Fibroblast of lung (primary cell): Measurements from ENCODE around the gene KCNE5. TPM values are rescaled to one million over a fixed set of nuclear protein-coding genes. Genes with fewer than 3 reads are reported as not detected.

Experiments
- DNase-seq, 2 donors: peaks; one replicate each; pipeline versions ENCODE4 v3.0.0 to v3.0.0-alpha.2; 2010; ENCODE audit warnings: low read depth in 2 of 2
- H2AFZ ChIP-seq: 2 replicates; pipeline ENCODE4 v1.5.1; 2012; ENCODE audit warnings: low read length, control low read depth, inconsistent platforms
- H3K27ac ChIP-seq: 2 replicates; pipeline ENCODE4 v1.5.1; 2011; ENCODE audit warnings: low read length, control low read depth; ENCODE audit not compliant: insufficient read depth
- H3K27me3 ChIP-seq: 2 replicates; pipeline ENCODE4 v1.5.1; 2011; ENCODE audit warnings: mild to moderate bottlenecking, low read length; ENCODE audit not compliant: control insufficient read depth, insufficient read depth
- H3K36me3 ChIP-seq: 2 replicates; pipeline ENCODE4 v1.5.1; 2011; ENCODE audit warnings: low read length; ENCODE audit not compliant: control insufficient read depth, insufficient read depth
- H3K4me1 ChIP-seq: 2 replicates; pipeline ENCODE4 v1.5.1; 2011; ENCODE audit warnings: low read length; ENCODE audit not compliant: control insufficient read depth, insufficient read depth; ENCODE audit errors: extremely low read depth
- H3K4me2 ChIP-seq: 2 replicates; pipeline ENCODE4 v1.5.1; 2011; ENCODE audit warnings: low read length, control low read depth; ENCODE audit not compliant: insufficient read depth; ENCODE audit errors: extremely low read depth
- H3K4me3 ChIP-seq, 4 experiments: fragments of 200-600 bp in 1 of 4; sonication (generic) in 1 of 4; replicated peaks in 1 of 4; 2 replicates each; pipeline ENCODE4 v1.5.1; 2011 to 2016; ENCODE audit warnings: low read length in 4 of 4, low read depth in 3 of 4, mild to moderate bottlenecking in 3 of 4, control low read depth in 2 of 4, inconsistent platforms in 1 of 4, mixed read lengths in 1 of 4; ENCODE audit not compliant: insufficient read depth in 1 of 4; ENCODE audit errors: control extremely low read depth in 1 of 4
- H3K79me2 ChIP-seq: 2 replicates; pipeline ENCODE4 v1.5.1; 2012; ENCODE audit warnings: mild to moderate bottlenecking, low read length, inconsistent platforms; ENCODE audit not compliant: control insufficient read depth, insufficient read depth
- H3K9ac ChIP-seq: 2 replicates; pipeline ENCODE4 v1.5.1; 2011; ENCODE audit warnings: mild to moderate bottlenecking, low read length, control low read depth; ENCODE audit not compliant: insufficient read depth
- H3K9me3 ChIP-seq: 2 replicates; pipeline ENCODE4 v1.5.1; 2012; ENCODE audit warnings: low read depth, low read length; ENCODE audit not compliant: control insufficient read depth, insufficient read depth
- H4K20me1 ChIP-seq: 2 replicates; pipeline ENCODE4 v1.5.1; 2011; ENCODE audit warnings: low read length; ENCODE audit not compliant: control insufficient read depth, insufficient read depth; ENCODE audit errors: extremely low read depth
- EZH2 ChIP-seq: IDR thresholded peaks from 2 replicates; pipeline ENCODE4 v1.5.1; 2012; ENCODE audit warnings: low read length, control low read depth, mild to moderate bottlenecking; ENCODE audit errors: missing control alignments
- polyA plus RNA-seq, 2 donors: library from polyadenylated mRNA; depleted of rRNA in 1 of 2; stranded (reverse) in 1 of 2; unstranded in 1 of 2; fragments of >200 nt; gene quantifications; 2 replicates each; pipeline ENCODE4 v1.2.1, GENCODE V29; 2011 to 2012; ENCODE audit warnings: missing spikeins in 1 of 2
- total RNA-seq: library from RNA; depleted of rRNA; stranded (reverse); fragments of >200 nt; gene quantifications from 2 replicates; pipeline ENCODE4 v1.2.1, GENCODE V29; 2014
- TF ChIP-seq, protein P1 (sequence below), 2 donors: IDR thresholded peaks in 1 of 2; conservative IDR thresholded peaks in 1 of 2; 1 replicate in 1 of 2; 2 replicates in 1 of 2; pipeline ENCODE4 v1.5.1; 2011 to 2012; ENCODE audit warnings: low read length in 2 of 2, control low read depth in 1 of 2, inconsistent platforms in 1 of 2, low read depth in 1 of 2, mild to moderate bottlenecking in 1 of 2

Gene KCNE5
- total and polyA plus RNA-seq, 2 donors (not counting 1 experiment from before 2014, with no cell fraction given): 0.12 to 1.2 TPM

DNA sequence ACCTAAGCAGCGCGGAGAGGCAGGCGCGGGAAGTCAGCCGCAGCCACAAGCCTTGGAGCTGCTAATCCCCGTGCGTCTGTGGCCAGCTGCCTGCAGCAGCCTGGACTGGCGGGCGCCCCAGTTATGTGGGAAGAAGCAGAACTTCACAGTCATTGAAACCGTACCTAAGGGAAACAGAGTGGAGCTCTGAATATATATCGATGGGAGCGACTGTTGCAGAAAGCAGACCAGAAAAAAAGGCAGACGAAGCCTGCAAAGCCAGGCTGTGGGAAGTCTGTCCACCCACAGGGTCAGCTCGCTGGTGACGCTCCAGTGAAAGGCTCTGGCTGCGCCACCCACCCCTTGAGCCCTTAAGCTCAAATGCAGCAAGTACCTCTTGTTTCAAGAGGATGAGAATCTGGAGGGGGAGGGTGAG lies 24.7 kb downstream of the KCNE5 start:
- peak; percentile 1 to 43 for DNase-seq
- no peaks in the 10 kb centered on the region for H3K79me2 ChIP-seq
- no peaks in the 10 kb centered on the region for H4K20me1 ChIP-seq
- TF ChIP-seq EZH2: no peak
- TF ChIP-seq, protein P1, sequence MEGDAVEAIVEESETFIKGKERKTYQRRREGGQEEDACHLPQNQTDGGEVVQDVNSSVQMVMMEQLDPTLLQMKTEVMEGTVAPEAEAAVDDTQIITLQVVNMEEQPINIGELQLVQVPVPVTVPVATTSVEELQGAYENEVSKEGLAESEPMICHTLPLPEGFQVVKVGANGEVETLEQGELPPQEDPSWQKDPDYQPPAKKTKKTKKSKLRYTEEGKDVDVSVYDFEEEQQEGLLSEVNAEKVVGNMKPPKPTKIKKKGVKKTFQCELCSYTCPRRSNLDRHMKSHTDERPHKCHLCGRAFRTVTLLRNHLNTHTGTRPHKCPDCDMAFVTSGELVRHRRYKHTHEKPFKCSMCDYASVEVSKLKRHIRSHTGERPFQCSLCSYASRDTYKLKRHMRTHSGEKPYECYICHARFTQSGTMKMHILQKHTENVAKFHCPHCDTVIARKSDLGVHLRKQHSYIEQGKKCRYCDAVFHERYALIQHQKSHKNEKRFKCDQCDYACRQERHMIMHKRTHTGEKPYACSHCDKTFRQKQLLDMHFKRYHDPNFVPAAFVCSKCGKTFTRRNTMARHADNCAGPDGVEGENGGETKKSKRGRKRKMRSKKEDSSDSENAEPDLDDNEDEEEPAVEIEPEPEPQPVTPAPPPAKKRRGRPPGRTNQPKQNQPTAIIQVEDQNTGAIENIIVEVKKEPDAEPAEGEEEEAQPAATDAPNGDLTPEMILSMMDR (conservative IDR thresholded peaks at IDR 0.05 in 1 of 2, IDR thresholded peaks at IDR 0.05 in 1 of 2; ENCODE audit: low read depth in 1 of 2, low read length in 2 of 2): no peak
- no peaks in the 10 kb centered on the region for H3K36me3 ChIP-seq
- no peak overlapping the region for H2AFZ ChIP-seq
- H3K4me2 ChIP-seq: no peak overlapping the region
- no peak overlapping the region for H3K9ac ChIP-seq
- no peak overlapping the region for H3K27ac ChIP-seq
- no peaks in the 10 kb centered on the region for H3K27me3 ChIP-seq
- no peaks in the 10 kb centered on the region for H3K9me3 ChIP-seq
- no peaks in the 10 kb centered on the region for H3K4me1 ChIP-seq
- H3K4me3 ChIP-seq: no peak overlapping the region

DNA sequence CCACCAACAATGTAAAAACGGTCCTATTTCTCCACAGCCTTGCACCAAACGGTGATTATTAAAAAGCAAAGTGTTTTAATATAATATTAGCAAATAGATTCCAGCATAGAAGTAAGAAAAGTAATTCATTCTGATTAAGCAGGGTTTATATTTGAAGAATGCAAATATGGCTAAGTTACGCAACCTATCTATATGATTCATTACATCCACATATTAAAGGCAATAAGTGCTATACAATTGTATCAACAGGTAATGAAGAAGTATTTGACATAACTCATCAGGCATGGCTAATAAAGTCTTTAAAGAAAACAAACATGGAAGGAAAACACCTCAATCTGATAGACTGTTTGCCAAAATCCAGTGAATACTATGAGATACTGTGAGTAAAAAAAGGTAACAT lies 29.0 kb downstream of the KCNE5 start:
- Histone ChIP-seq H3K9me3 (no peaks in the 10 kb centered on the region), H3K79me2 (no peaks in the 10 kb centered on the region), H3K4me3 (no peak overlapping the region), H3K27me3 (no peaks in the 10 kb centered on the region), H3K27ac (no peak overlapping the region), H3K9ac (no peak overlapping the region), H3K36me3 (no peaks in the 10 kb centered on the region), H2AFZ (no peak overlapping the region), H4K20me1 (no peaks in the 10 kb centered on the region), H3K4me2 (no peak overlapping the region), H3K4me1 (no peaks in the 10 kb centered on the region)
- no peak for TF ChIP-seq EZH2
- TF ChIP-seq, protein P1 (conservative IDR thresholded peaks at IDR 0.05 in 1 of 2, IDR thresholded peaks at IDR 0.05 in 1 of 2; ENCODE audit: low read depth in 1 of 2, low read length in 2 of 2): no peak
- no peak for DNase-seq

DNA sequence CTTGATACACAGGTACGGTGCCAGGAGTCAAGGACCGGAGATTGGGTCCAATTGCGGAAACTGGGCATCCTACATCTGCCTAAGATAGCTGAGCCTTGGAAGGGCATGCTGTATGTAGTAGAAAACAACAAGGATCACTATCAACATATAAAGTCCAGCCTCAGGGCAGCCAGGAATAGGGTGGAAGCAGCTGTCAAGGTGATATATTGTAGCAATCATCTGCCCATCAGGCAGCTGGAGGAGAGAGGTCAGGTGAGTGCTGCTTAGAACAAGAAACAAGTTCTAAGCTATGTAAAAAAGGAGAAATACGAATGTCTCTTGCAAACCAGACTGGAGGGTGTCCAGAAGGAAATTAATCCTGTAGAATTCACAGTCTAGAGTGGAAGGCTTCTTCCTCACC lies 34.8 kb downstream of the KCNE5 start:
- Histone ChIP-seq H3K79me2 (no peaks in the 10 kb centered on the region), H2AFZ (no peak overlapping the region), H3K27me3 (no peaks in the 10 kb centered on the region), H3K27ac (no peak overlapping the region), H3K4me3 (no peak overlapping the region), H3K9me3 (no peaks in the 10 kb centered on the region), H3K9ac (no peak overlapping the region), H4K20me1 (no peaks in the 10 kb centered on the region), H3K4me1 (no peaks in the 10 kb centered on the region), H3K36me3 (no peaks in the 10 kb centered on the region), H3K4me2 (no peak overlapping the region)
- no peak for DNase-seq
- TF ChIP-seq, protein P1 (conservative IDR thresholded peaks at IDR 0.05 in 1 of 2, IDR thresholded peaks at IDR 0.05 in 1 of 2; ENCODE audit: low read depth in 1 of 2, low read length in 2 of 2): no peak
- no peak for TF ChIP-seq EZH2
